Liver (tissue), 9 donors: ENCODE data around the gene NOL9. TPM values are rescaled to one million over a fixed set of nuclear protein-coding genes. Genes with fewer than 3 reads are reported as not detected.

Experiments used
- DNase-seq: peaks from one replicate; pipeline ENCODE4 v3.0.0-alpha.2; 2017; ENCODE audit warnings: low spot score
- H3K27ac ChIP-seq, 2 donors: one replicate each; pipeline ENCODE4 v1.7.0; 2013; ENCODE audit warnings: inconsistent platforms in 2 of 2, low read length in 2 of 2, control low read depth in 1 of 2, low read depth in 1 of 2, mild to moderate bottlenecking in 1 of 2
- H3K27me3 ChIP-seq, 4 donors: one replicate each; pipeline versions ENCODE4 v1.6.1 to v1.7.0; 2013; ENCODE audit warnings: low read length in 3 of 4, inconsistent platforms in 1 of 4, mild to moderate bottlenecking in 1 of 4, moderate library complexity in 1 of 4; ENCODE audit not compliant: control insufficient read depth in 4 of 4, insufficient read depth in 4 of 4
- H3K36me3 ChIP-seq, 4 donors: one replicate each; pipeline versions ENCODE4 v1.6.1 to v1.7.0; 2013; ENCODE audit warnings: low read length in 3 of 4, mild to moderate bottlenecking in 3 of 4, low read depth in 1 of 4, moderate library complexity in 1 of 4; ENCODE audit not compliant: control insufficient read depth in 4 of 4, insufficient read depth in 3 of 4
- H3K4me1 ChIP-seq, 4 donors: one replicate each; pipeline versions ENCODE4 v1.6.1 to v1.7.0; 2013; ENCODE audit warnings: low read length in 3 of 4, mild to moderate bottlenecking in 3 of 4, moderate library complexity in 1 of 4; ENCODE audit not compliant: control insufficient read depth in 4 of 4, insufficient read depth in 4 of 4
- H3K4me3 ChIP-seq, 3 donors: one replicate each; pipeline versions ENCODE4 v1.6.1 to v1.7.0; 2013; ENCODE audit warnings: low read length in 3 of 3, control low read depth in 1 of 3, low read depth in 1 of 3, mild to moderate bottlenecking in 1 of 3
- H3K9ac ChIP-seq, 2 donors: one replicate each; pipeline ENCODE4 v1.7.0; 2013; ENCODE audit warnings: low read length in 2 of 2, mild to moderate bottlenecking in 2 of 2, moderate library complexity in 2 of 2, control low read depth in 1 of 2, low read depth in 1 of 2
- H3K9me3 ChIP-seq, 4 donors: one replicate each; pipeline versions ENCODE4 v1.6.1 to v1.7.0; 2013; ENCODE audit warnings: low read length in 3 of 4; ENCODE audit not compliant: control insufficient read depth in 4 of 4
- EGR1 ChIP-seq, 2 donors: IDR thresholded peaks; 2 replicates each; pipeline ENCODE4 v1.6.1; 2016 to 2018; ENCODE audit warnings: antibody characterized with exemption in 2 of 2, low read depth in 2 of 2
- FOXA1 ChIP-seq: IDR thresholded peaks from 2 replicates; pipeline ENCODE4 v1.6.1; 2016; ENCODE audit warnings: antibody characterized with exemption
- FOXA2 ChIP-seq: IDR thresholded peaks from 2 replicates; pipeline ENCODE4 v1.6.1; 2016; ENCODE audit warnings: antibody characterized with exemption
- HNF4G ChIP-seq: IDR thresholded peaks from 2 replicates; pipeline ENCODE4 v1.6.1; 2016; ENCODE audit warnings: antibody characterized with exemption
- JUND ChIP-seq, 2 donors: IDR thresholded peaks; 2 replicates each; pipeline ENCODE4 v1.6.1; 2016; ENCODE audit warnings: antibody characterized with exemption in 2 of 2
- NR2F2 ChIP-seq: IDR thresholded peaks from 2 replicates; pipeline ENCODE4 v1.6.1; 2016; ENCODE audit warnings: antibody characterized with exemption
- SP1 ChIP-seq: IDR thresholded peaks from 2 replicates; pipeline ENCODE4 v1.6.1; 2018; ENCODE audit warnings: antibody characterized with exemption, mild to moderate bottlenecking
- TAF1 ChIP-seq: conservative IDR thresholded peaks from 2 replicates; pipeline ENCODE4 v1.6.1; 2016; ENCODE audit warnings: antibody characterized with exemption, mild to moderate bottlenecking
- YY1 ChIP-seq: IDR thresholded peaks from 2 replicates; pipeline ENCODE4 v1.6.1; 2016; ENCODE audit warnings: antibody characterized with exemption, mild to moderate bottlenecking
- WGBS: extraction: QIAGEN DNeasy Blood & Tissue Kit; methylation state at CpG from one replicate; pipeline ENCODE4 v1.1.7; 2013; 5-methylcytosine and 5-hydroxymethylcytosine counted together
- polyA plus RNA-seq, 2 donors: library from polyadenylated mRNA; stranded (reverse) in 1 of 2; unstranded in 1 of 2; fragments of 200-250 nt in 1 of 2; fragments of >200 nt in 1 of 2; fragmentation: Nextera tagmentation in 1 of 2; extraction: Ambion mirVana in 1 of 2; gene quantifications; one replicate each; pipeline versions ENCODE4 v1.2.1 to v1.2.3, GENCODE V29; 2013 to 2015
- total RNA-seq, 2 donors: library from RNA; depleted of rRNA; stranded (reverse); fragments of >200 nt; gene quantifications; one replicate each; pipeline ENCODE4 v1.2.3, GENCODE V29; 2014
- TF ChIP-seq, protein P1 (sequence below): IDR thresholded peaks from 2 replicates; pipeline ENCODE4 v1.6.1; 2016; ENCODE audit warnings: antibody characterized with exemption
- TF ChIP-seq, protein P2 (sequence below): IDR thresholded peaks from 2 replicates; pipeline ENCODE4 v1.6.1; 2016; ENCODE audit warnings: antibody characterized with exemption
- TF ChIP-seq, protein P3 (sequence below): fragments of 150-350 bp; IDR thresholded peaks from 2 replicates; pipeline ENCODE4 v1.5.1; 2017; ENCODE audit warnings: improper control_type of control experiment, low read depth, low read length; ENCODE audit not compliant: missing input control
- TF ChIP-seq, protein P4 (sequence below): IDR thresholded peaks from 2 replicates; pipeline ENCODE4 v1.6.1; 2016; ENCODE audit warnings: antibody characterized with exemption
- donor health status: healthy.
- donor health status: healthy.
- donor health status: healthy.
- donor health status: healthy.
- donor health status: healthy.

Gene NOL9
- total and polyA plus RNA-seq, 4 donors = 2.1 to 15.1 (median 9.4) TPM

DNA sequence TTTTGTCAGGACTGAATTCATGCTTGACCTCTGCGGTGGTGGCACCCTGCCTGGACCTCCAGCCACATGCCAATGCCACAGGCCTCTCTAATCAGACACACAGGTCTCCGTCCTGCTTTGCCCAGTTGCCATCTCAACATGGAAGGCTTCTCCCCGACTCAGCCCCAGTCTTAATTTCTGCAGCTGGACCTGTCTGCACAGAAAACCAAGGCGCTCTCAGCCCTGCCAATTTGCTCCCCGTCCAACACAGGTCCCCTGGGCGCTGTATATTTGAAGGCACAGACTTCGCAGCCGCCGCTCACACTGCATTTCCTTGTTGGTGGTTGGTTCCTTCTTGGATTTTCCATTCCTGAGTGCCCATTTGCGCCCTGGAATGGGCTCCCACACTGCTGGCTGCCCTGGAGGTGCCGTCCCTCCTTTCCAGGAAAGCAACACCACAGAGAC lies 34.8 kb downstream of the NOL9 start:
- no peak for DNase-seq
- TF ChIP-seq HNF4G (no peak), TAF1 (no peak), FOXA1 (no peak), JUND (IDR thresholded peaks at IDR 0.05) (no peak), EGR1 (IDR thresholded peaks at IDR 0.05; ENCODE audit: low read depth in 2 of 2) (no peak), FOXA2 (no peak), YY1 (no peak), SP1 (no peak)
- TF ChIP-seq, protein P1, sequence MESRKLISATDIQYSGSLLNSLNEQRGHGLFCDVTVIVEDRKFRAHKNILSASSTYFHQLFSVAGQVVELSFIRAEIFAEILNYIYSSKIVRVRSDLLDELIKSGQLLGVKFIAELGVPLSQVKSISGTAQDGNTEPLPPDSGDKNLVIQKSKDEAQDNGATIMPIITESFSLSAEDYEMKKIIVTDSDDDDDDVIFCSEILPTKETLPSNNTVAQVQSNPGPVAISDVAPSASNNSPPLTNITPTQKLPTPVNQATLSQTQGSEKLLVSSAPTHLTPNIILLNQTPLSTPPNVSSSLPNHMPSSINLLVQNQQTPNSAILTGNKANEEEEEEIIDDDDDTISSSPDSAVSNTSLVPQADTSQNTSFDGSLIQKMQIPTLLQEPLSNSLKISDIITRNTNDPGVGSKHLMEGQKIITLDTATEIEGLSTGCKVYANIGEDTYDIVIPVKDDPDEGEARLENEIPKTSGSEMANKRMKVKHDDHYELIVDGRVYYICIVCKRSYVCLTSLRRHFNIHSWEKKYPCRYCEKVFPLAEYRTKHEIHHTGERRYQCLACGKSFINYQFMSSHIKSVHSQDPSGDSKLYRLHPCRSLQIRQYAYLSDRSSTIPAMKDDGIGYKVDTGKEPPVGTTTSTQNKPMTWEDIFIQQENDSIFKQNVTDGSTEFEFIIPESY = no peak
- TF ChIP-seq, protein P2, sequence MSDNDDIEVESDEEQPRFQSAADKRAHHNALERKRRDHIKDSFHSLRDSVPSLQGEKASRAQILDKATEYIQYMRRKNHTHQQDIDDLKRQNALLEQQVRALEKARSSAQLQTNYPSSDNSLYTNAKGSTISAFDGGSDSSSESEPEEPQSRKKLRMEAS = no peak
- TF ChIP-seq, protein P3, sequence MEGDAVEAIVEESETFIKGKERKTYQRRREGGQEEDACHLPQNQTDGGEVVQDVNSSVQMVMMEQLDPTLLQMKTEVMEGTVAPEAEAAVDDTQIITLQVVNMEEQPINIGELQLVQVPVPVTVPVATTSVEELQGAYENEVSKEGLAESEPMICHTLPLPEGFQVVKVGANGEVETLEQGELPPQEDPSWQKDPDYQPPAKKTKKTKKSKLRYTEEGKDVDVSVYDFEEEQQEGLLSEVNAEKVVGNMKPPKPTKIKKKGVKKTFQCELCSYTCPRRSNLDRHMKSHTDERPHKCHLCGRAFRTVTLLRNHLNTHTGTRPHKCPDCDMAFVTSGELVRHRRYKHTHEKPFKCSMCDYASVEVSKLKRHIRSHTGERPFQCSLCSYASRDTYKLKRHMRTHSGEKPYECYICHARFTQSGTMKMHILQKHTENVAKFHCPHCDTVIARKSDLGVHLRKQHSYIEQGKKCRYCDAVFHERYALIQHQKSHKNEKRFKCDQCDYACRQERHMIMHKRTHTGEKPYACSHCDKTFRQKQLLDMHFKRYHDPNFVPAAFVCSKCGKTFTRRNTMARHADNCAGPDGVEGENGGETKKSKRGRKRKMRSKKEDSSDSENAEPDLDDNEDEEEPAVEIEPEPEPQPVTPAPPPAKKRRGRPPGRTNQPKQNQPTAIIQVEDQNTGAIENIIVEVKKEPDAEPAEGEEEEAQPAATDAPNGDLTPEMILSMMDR = no peak
- TF ChIP-seq, protein P4, sequence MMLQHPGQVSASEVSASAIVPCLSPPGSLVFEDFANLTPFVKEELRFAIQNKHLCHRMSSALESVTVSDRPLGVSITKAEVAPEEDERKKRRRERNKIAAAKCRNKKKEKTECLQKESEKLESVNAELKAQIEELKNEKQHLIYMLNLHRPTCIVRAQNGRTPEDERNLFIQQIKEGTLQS = no peak
- Histone ChIP-seq H3K9me3 (no peaks in the 10 kb centered on the region), H3K4me3 (no peak overlapping the region), H3K36me3 (no peaks in the 10 kb centered on the region), H3K9ac (no peak overlapping the region), H3K27ac (no peak overlapping the region), H3K4me1 (peaks cover 0 to 7% (median 0%) of the 10 kb centered on the region in 4 donors), H3K27me3 (no peaks in the 10 kb centered on the region)
- WGBS = 85% methylated on average over 11 of the region's 11 CpGs

DNA sequence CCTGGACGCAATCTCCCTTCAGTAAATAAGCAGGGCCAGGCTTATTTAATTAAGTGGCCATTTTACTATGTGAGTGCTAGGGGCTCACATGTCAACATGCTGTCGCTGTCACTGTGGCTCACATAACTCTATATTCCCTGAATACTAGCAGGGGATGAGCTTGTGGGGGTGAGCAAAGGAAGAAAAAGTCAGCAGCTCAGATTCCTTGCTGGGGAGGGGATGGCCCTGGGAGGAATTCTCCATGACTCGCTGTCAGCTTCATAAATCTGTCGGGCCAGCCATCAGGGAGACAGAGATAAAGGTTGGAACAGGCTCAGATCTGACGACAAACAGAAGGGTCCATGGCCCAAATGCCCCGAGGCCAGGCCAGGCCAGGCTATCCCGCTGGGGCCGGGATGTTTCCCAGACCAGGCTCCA lies 36.9 kb downstream of the NOL9 start:
- no peak overlapping the region for H3K27ac ChIP-seq
- no peak for TF ChIP-seq HNF4G
- no peak for TF ChIP-seq NR2F2
- TF ChIP-seq, protein P3 = no peak
- TF ChIP-seq TAF1 = no peak
- TF ChIP-seq, protein P2 = no peak
- TF ChIP-seq JUND (IDR thresholded peaks at IDR 0.05) = no peak
- no peaks in the 10 kb centered on the region for H3K9me3 ChIP-seq
- H3K9ac ChIP-seq = no peak overlapping the region
- H3K27me3 ChIP-seq = no peaks in the 10 kb centered on the region
- WGBS = 66% methylated on average over 8 of the region's 8 CpGs
- no peak overlapping the region for H3K4me3 ChIP-seq
- no peak for DNase-seq
- H3K4me1 ChIP-seq = peaks cover 0 to 7% (median 0%) of the 10 kb centered on the region in 4 donors
- H3K36me3 ChIP-seq = no peaks in the 10 kb centered on the region
